H1 (cell line): Measurements from ENCODE around the gene AQP7. TPM values are rescaled to one million over a fixed set of nuclear protein-coding genes. Genes with fewer than 3 reads are reported as not detected.

Experiments
- ASH2L ChIP-seq: fragments of 200-600, 300-600 bp; sonication (generic); IDR thresholded peaks from one replicate; pipeline ENCODE4 v1.7.1; 2017; ENCODE audit warnings: low read length
- BACH1 ChIP-seq: IDR thresholded peaks from 2 replicates; pipeline ENCODE4 v1.6.1; 2012; ENCODE audit warnings: low read length, improper control_type of control experiment
- HDAC2 ChIP-seq, 2 experiments: fragments of 300-600 bp in 1 of 2; sonication (generic) in 1 of 2; IDR thresholded peaks; 2 replicates each; pipeline ENCODE4 v1.6.1; 2011 to 2012; ENCODE audit warnings: low read depth in 2 of 2, low read length in 2 of 2, mild to moderate bottlenecking in 2 of 2, moderate library complexity in 2 of 2, borderline replicate concordance in 1 of 2, inconsistent platforms in 1 of 2
- JUN ChIP-seq: IDR thresholded peaks from 2 replicates; pipeline ENCODE4 v1.6.1; 2011; ENCODE audit warnings: low read depth, mild to moderate bottlenecking, improper control_type of control experiment, low read length
- JUND ChIP-seq: IDR thresholded peaks from 2 replicates; pipeline ENCODE4 v1.6.1; 2011; ENCODE audit warnings: mild to moderate bottlenecking, improper control_type of control experiment, low read length
- KDM4A ChIP-seq: IDR thresholded peaks from one replicate; pipeline ENCODE4 v1.7.1; 2012; ENCODE audit warnings: low read depth, mild to moderate bottlenecking, moderate library complexity, low read length, inconsistent platforms; ENCODE audit not compliant: severe bottlenecking
- MAFK ChIP-seq: IDR thresholded peaks from 2 replicates; pipeline ENCODE4 v1.6.1; 2012; ENCODE audit warnings: low read depth, mild to moderate bottlenecking, improper control_type of control experiment, low read length
- NANOG ChIP-seq: IDR thresholded peaks from 2 replicates; pipeline ENCODE4 v1.6.1; 2011; ENCODE audit warnings: low read length, low read depth, mild to moderate bottlenecking, inconsistent platforms; ENCODE audit not compliant: insufficient read depth, poor library complexity, severe bottlenecking
- POLR2A ChIP-seq, 2 experiments: IDR thresholded peaks; 1 replicate in 1 of 2; 2 replicates in 1 of 2; pipeline ENCODE4 v1.6.1; 2011; ENCODE audit warnings: low read depth in 2 of 2, low read length in 2 of 2, mild to moderate bottlenecking in 2 of 2; ENCODE audit errors: control extremely low read depth in 1 of 2
- SP2 ChIP-seq: IDR thresholded peaks from 2 replicates; pipeline ENCODE4 v1.6.1; 2012; ENCODE audit warnings: mild to moderate bottlenecking, low read length, inconsistent platforms
- TBP ChIP-seq: IDR thresholded peaks from 2 replicates; pipeline ENCODE4 v1.6.1; 2011; ENCODE audit warnings: low read depth, low read length, improper control_type of control experiment
- polyA plus RNA-seq, 7 experiments: library from polyadenylated mRNA; depleted of rRNA in 3 of 7; stranded (reverse) in 5 of 7; unstranded in 2 of 7; fragments of >200 nt in 5 of 7; fragments of 200-250 nt in 2 of 7; gene quantifications; 1 replicate in 5 of 7; 2 replicates in 1 of 7; 4 replicates in 1 of 7; pipeline versions ENCODE4 v1.2.1 to v1.2.3, GENCODE V29; 2011 to 2013; ENCODE audit warnings: missing spikeins in 2 of 7, mixed read lengths in 2 of 7
- total RNA-seq: library from RNA; stranded (reverse); fragmentation: NEBNext Ultra II Directional; extraction: Animal tissue kit (Norgen Biotek cat#: 25700); gene quantifications from 2 replicates; pipeline ENCODE4 v1.2.1, GENCODE V29; 2021

Gene AQP7
- total and polyA plus RNA-seq, 2 of the 8 experiments (the other 6 are each of a cell fraction or from before 2014, with no cell fraction given): not detected

- TF ChIP-seq HDAC2 (IDR thresholded peaks at IDR 0.05; ENCODE audit: borderline replicate concordance in 1 of 2, low read depth in 2 of 2, low read length in 2 of 2) (0 out of 4 replicates have a peak, but pooled peaks of 1 of the 2 experiments have one; percentile 56), JUN (no peak), NANOG (peak; percentile 48), KDM4A (peak; percentile 64), BACH1 (no peak), TBP (no peak), SP2 (no peak), JUND (no peak), POLR2A (IDR thresholded peaks at IDR 0.05; ENCODE audit: control extremely low read depth in 1 of 2, low read depth in 2 of 2, low read length in 2 of 2) (no peak), ASH2L (peak; percentile 63), MAFK (no peak)
Measured at GRCh38 chr9:33446946-33447798, 44.8 kb upstream of the AQP7 start, which contains the start of gene AQP3 (continued).
